Measurements from ENCODE around the gene NEFH.
A peak's percentile ranks its signal among the peaks of the same experiment; 100 is the strongest.
"Not testable (repeated sequence)": the region's sequence is repeated elsewhere in the genome, so short reads cannot be mapped to it uniquely, and the experiment has no call there.

The NEFH gene

DNA sequence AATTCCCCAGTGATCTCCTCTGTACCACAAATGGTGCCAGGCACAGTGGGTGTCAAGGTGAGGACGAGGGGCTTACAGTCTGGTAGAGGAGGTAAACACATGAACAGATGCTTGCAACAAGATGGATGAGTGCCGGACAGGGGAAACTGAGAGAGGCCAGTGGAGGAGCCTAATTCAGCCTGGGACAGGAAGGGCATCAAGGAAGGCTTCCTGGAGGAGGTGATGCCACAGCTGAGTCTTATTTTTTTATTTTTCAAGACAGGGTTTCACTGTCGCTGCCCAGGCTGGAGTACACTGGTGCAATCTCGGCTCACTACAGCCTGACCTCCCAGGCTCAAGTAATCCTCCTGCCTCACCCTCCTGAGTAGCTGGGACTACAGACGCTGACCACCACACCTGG lies 18.8 kb upstream of the NEFH start:
- no peak for DNase-seq (ENCODE audit: low spot score)

DNA sequence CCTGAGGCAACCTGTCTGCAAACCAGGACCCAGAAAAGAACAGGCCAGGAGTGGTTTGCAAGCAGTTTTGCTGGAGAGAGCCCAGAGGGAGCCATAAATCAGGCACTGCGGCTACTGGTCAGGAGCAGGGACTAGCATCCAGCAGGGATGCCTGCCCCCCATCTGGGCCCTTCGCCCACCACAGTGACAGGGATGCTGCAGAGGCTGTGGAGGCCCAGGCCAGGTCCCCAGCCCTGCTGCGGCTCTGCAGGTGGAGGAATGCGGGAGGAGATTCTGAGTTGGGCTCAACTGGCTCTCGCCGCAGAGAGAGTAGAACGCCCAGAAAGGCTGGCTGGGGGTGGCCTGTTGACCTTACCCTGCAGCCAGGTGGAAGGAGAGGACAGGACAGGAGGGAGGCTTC lies 16.4 kb upstream of the NEFH start:
- DNase-seq (ENCODE audit: low spot score): no peak

DNA sequence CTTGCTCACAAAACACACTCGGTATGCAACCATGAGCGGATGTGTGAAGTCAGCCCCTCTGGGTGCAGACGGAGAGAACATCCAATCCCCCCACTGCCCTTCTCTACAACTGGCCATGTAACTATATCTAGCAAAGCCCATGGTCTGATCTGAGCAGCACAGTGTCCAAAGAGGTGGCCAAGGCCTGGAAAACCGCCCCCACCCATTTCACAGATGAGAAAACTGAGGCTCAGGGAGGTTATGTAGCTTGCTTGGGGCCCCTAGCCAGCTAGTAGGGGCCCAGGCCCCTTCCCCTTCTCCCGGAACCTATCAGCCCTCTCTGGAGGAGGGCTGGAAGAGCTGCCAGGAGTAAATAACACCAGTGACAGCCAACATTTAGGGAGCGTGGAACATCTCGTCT lies 15.4 kb upstream of the NEFH start:
- no peak for DNase-seq (ENCODE audit: low spot score)

DNA sequence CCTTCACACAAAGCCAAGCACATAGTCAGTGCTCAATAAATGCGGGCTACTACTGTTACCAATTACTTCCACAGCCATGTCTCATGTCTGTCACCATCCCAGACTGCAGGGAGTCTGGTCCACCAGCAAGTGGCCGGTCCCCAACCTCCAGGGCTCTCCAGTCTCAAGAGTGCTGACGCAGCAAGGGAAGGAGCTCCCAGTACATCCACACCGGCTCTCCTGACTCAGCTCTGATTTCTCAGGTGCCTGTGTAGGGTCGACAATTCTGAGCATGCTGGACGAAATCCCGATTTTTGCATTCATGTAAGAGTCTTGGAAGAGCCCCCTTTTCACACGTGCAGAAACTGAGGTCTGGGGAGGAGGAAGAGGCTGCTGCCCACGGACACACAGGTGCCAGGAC lies 10.3 kb upstream of the NEFH start:
- no peak for DNase-seq (ENCODE audit: low spot score)

DNA sequence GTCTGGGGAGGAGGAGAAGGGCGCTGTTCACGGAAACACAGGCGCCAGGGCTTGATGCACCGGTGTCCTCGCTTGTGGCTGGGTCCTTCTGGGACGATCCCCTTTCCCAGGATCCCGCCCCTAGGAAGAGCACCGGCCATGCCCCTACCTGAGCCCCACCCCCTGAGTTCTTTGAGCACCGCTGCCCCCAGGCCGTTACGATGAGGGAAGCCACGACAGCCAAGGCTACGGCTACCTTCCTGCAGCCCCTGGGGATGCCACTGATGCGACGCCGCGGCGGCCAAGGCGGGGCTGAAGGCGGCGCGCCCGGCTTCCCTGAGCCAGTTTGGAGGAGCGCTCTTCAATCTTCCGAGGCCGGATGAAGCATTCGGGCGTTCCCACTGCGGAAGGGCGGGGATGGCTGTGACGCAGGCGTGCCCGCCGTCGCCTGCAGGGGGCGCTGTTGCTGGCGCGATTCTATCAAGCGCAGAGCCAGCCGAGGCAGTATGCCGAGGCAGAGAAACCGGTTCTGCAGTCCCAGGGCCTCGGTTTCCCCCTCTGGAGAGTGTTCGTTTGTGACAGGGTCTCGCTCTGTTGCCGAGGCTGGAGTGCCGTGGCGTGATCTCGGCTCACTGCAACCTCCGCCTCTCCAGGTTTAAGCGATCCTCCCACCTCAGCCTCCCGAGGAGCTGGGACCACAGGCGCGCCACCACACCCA lies 9.7 kb upstream of the NEFH start:
- DNase-seq (ENCODE audit: low spot score): peak; percentile 58

DNA sequence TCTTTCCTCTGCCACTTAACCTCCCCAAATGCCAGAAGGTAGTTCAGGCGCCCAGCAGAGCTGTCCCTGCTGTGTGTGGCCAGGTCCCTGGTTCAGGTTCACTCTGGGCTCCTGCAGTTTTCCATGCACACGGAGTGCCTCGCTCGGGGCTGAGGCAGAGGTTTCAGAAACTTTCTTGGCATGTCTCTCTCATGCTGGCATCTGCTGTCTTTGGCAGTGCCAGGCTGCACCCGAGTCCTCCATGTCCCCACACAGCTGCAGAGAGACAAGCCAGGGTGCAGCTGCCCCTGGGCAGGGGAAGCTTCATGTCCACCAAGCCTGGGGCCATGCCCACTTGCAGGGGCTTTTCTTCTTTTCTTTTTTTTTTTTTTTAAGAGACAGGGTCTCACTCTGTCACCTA lies 7.0 kb upstream of the NEFH start:
- DNase-seq (ENCODE audit: low spot score): no peak

DNA sequence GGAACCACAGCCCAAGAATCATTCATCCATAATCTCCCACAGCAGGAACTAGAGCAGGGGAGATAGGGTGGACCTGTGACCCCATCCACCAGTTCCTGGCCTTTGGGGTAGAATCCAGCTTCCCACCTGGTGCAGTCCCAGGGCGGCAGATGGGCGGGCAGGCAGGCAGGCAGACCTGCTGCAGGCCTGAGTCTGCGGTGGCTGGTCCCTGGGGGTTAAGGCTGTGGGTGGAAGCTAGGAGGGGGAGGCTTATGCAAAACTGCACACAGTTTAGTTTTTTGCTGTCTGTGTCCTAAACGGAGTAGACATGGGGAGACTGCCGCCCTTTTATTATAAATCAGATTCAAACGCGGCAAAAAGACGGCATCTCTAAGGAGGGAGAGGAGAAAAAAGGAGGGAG lies 4.5 kb upstream of the NEFH start:
- DNase-seq (ENCODE audit: low spot score): no peak

DNA sequence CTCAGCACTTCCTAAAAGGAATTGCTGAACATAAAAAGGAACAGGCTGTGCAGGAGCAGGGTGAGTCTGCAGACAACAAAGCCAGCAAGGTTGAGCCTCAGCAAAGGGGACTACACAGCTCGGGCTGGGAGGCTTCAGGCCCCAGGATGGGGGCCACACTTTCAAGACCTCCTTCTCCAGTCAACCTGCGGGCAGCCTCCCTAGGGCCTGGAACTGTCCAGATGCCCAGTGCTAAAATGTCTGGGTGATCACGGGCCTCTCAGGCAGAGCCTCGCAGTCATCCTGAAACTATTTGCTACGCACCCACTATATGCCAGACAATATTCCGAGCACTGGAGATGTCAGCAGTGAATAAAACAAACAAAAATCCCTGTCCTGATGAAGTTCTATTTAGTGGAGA lies 3.9 kb upstream of the NEFH start:
- no peak for DNase-seq (ENCODE audit: low spot score)

DNA sequence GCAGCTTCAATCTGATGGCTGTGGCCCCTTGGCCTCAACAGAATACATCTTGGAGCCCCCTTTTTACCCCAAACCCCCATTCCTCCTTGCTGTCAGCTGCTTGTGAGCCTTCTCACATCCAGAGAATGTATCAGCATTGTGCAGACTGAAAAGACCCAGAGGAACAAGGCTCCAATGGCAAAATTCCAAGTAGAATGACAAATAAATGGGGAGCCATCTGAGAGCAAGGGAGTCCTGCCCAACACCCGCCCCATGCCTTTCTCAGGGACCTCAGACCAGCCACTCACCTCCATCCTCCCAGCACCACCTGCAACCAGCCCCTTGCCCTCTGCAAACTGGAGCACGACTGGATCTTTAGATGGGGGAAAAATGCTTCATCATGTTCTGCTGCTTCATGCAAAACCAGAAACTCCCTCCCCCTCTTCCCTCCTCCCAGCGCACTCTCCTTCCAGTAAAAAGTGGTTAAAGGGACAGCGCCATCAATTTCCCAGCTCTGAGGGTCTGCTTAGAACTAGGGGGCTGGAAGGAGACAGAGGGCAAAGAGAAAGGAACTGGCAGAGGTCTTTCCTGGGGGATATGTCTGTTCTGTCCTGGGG lies 2.2 kb upstream of the NEFH start:
- no peak for DNase-seq (ENCODE audit: low spot score)

DNA sequence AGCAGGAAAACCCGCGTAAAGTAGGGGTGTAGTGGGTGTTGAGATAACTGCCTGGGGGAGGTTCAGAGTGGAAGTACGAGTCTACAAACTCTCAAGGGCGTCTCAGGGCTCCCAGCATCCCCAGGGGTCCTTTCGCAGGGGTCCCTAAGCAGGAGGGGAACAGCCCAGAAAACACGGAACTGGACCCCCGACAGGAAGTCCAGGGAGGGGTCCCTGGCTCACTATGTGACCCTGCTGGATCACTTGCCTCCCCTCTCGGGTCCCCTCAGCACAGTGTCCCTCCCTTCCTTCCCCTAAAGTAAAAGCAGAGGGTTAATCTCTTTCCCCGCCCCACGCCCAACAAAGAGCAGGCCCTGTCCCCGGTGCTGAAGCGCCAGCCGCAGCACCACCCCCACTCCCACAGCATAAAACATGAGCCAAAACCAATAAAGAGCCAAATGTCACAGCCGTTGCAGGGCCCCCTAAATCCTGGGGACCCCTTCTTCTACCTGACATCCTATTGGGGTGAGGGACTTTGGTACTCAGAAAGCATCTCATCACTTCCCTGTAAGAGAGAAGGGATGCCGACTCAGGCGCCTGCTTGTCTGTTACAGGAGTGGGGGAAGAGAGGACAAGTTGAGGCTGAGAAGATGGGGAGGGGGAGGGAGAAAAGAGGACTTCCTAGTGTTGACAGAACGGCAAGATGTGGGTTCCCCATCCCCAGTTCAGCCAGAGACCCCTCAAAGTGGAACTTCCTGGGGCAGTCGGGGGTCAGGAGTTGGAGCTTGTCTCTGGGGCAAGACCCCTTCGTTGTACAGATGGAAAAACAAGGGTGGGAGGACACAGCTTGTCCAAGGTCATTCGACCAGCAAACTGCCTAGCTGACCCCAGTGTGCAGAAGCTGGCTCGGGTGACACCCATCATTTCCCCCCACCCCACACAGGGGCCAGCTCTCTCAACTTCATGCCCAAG lies 1.4 kb upstream of the NEFH start:
- peak; percentile 43 for DNase-seq (ENCODE audit: low spot score)

DNA sequence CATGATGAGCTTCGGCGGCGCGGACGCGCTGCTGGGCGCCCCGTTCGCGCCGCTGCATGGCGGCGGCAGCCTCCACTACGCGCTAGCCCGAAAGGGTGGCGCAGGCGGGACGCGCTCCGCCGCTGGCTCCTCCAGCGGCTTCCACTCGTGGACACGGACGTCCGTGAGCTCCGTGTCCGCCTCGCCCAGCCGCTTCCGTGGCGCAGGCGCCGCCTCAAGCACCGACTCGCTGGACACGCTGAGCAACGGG lies 169 bp downstream of the NEFH start:
- DNase-seq (ENCODE audit: low spot score): no peak

DNA sequence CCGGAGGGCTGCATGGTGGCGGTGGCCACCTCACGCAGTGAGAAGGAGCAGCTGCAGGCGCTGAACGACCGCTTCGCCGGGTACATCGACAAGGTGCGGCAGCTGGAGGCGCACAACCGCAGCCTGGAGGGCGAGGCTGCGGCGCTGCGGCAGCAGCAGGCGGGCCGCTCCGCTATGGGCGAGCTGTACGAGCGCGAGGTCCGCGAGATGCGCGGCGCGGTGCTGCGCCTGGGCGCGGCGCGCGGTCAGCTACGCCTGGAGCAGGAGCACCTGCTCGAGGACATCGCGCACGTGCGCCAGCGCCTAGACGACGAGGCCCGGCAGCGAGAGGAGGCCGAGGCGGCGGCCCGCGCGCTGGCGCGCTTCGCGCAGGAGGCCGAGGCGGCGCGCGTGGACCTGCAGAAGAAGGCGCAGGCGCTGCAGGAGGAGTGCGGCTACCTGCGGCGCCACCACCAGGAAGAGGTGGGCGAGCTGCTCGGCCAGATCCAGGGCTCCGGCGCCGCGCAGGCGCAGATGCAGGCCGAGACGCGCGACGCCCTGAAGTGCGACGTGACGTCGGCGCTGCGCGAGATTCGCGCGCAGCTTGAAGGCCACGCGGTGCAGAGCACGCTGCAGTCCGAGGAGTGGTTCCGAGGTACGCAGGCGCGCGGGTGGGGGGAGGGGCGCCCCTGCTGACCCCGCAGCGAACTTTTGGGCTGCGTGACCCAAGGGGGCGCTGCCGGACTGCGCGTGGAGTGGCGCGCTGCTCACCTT lies 670 bp downstream of the NEFH start:
- DNase-seq (ENCODE audit: low spot score): no peak

DNA sequence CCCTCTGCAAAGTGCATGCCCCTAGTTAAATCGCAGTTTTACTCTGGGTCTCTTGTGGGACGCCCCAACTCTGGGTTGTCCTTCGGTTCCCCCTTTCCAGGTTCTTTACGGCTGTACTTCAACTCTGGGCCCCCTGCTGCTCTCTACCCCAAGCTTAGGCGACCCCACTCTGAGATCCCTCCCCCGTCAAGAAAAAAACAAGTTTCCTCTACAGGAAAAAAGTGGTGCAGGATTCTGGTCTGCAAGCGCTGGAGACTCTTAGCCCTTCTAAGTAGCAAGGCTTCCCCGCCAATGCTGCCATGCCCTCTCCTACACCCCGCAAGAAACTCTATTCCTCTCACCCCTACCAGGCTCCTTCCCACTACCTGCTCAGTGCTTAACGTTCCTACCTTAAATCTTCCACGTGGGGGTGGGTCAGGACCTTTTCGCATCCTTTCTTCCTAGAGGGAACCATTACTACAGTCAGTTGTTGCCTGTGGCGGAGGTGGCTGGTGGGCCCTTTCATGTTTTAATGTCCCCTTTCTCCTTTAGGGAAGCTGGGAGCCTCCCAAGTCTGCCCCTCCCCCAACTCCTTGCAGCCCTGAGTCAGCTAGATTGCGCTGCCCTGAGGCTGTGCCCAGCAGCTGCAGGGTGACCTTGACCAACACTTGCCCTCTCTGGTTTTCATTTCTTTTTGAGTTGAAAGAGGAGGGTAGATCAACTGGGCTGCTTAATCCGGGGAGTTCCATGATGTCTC lies 1.4 kb downstream of the NEFH start:
- DNase-seq (ENCODE audit: low spot score): no peak

DNA sequence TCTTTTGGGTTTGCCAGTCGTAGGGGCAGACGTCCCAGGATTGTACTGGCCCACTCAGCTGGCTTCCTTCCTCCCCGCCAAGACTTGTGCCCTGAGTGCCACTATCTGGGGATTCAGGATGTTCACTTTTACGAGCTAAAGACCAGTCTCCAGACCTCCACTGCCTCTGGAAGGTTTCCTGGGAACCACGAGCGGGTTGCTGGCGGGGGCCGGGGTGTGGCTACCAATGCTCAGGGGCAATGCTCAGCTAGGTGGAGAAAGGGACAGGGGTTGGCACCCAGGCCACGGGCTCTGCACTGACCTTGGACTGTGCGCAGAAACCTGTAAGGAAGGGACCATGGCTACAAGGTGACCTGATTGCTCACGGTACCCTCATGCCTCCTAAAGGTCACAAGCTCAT lies 2.2 kb downstream of the NEFH start:
- no peak for DNase-seq (ENCODE audit: low spot score)

DNA sequence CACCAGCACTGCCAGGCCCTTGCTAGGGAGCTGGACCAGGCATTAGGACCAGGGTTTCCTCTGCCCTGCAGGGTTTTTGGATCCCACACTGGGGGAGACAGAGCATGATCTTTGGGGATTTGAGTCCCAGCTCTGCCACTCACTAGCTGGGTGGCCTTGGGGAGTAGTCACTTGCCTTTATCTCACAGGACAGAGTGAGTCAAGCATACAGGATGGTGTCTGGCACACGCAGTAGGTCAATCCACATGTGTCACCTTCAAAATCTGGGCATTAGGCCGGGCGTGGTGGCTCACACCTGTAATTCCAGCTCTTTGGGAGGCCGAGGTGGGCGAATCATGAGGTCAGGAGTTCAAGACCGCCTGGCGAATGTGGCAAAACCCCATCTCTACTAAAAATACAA lies 2.7 kb downstream of the NEFH start:
- DNase-seq (ENCODE audit: low spot score): no peak

DNA sequence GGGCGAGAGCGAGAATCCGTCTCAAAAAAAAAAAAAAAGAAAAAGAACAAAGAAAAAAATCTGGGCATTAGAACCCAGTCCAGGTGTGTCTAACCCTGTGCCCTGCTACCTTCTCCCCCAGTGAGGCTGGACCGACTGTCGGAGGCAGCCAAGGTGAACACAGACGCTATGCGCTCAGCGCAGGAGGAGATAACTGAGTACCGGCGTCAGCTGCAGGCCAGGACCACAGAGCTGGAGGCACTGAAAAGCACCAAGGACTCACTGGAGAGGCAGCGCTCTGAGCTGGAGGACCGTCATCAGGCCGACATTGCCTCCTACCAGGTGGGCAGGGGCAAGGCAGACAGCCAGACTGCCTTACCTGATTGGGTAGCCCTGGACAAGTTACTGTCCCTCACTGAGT lies 3.2 kb downstream of the NEFH start:
- no peak for DNase-seq (ENCODE audit: low spot score)

DNA sequence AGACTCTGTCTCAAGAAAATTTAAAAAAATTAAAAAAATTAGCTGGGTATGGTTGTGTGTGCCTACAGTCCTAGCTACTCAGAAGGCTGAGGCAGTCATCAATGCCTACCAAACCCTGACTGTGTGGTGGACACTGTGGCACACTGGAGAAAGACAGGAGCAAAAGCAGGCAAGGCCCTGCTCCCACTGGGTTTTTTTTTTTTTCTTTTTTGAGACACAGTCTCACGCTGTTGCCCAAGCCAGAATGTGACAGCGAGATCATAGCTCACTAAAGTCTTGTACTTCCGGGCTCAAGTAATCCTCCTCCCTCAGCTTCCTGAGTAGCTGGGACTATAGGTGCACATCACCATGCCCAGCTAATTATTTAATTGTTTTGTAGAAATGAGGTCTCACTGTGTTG lies 4.6 kb downstream of the NEFH start:
- no peak for DNase-seq (ENCODE audit: low spot score)

DNA sequence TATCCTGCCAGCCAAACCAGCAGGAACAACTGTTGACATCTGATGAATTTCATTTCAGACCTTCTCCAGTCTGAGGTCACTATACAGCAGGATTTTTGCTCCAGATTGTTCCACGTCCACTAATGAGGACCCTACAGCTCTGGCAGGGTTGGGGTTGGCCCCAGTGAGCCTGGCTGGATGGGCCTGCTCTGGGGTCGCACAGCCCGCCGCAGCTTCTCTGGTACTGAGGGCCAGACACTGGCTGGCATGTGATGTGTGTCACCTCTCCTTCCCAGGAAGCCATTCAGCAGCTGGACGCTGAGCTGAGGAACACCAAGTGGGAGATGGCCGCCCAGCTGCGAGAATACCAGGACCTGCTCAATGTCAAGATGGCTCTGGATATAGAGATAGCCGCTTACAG lies 5.4 kb downstream of the NEFH start:
- DNase-seq (ENCODE audit: low spot score): no peak

DNA sequence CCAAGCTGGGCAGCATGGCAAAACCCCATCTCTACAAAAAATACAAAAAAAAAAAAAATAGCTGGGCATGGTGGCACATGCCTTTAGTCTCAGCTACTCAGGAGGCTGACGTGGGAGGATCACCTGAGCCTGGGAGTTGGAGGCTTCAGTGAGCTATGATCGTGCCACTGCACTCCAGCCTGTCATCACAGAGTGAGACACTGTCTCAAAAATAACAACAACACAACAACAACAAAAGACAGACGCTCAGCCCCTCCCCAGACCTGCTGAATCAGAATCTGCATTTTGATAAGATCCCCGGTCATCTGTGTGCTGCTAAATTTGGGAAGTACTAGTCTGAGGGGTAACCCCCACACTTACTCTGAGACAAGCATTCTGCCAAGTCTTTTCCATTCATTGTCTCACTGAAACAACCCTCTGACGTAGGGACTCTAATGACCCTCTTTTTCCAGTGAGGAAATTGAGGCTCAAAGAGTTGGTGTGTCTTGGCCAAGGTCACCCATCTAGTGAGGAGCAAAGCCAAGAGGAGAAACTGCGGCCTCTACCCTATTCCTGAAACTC lies 7.5 kb downstream of the NEFH start:
- DNase-seq (ENCODE audit: low spot score): no peak

DNA sequence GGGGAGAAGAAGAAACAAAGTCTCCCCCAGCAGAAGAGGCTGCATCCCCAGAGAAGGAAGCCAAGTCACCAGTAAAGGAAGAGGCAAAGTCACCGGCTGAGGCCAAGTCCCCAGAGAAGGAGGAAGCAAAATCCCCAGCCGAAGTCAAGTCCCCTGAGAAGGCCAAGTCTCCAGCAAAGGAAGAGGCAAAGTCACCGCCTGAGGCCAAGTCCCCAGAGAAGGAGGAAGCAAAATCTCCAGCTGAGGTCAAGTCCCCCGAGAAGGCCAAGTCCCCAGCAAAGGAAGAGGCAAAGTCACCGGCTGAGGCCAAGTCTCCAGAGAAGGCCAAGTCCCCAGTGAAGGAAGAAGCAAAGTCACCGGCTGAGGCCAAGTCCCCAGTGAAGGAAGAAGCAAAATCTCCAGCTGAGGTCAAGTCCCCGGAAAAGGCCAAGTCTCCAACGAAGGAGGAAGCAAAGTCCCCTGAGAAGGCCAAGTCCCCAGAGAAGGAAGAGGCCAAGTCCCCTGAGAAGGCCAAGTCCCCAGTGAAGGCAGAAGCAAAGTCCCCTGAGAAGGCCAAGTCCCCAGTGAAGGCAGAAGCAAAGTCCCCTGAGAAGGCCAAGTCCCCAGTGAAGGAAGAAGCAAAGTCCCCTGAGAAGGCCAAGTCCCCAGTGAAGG lies 9.2 kb downstream of the NEFH start:
- not testable (repeated sequence) for DNase-seq (ENCODE audit: low spot score)

DNA sequence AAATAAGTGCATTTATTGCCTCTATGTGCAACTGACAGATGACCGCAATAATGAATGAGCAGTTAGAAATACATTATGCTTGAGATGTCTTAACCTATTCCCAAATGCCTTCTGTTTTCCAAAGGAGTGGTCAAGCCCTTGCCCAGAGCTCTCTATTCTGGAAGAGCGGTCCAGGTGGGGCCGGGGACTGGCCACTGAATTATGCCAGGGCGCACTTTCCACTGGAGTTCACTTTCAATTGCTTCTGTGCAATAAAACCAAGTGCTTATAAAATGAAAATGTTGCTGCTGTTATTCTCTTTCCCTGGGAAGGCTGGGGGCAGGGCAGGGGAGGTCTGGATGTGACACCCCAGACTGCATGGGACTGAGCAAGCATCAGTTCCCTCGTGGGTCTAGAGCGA lies 11.0 kb downstream of the NEFH start:
- no peak for DNase-seq (ENCODE audit: low spot score)
